Skeletal muscle cell (primary cell): Measurements from ENCODE around the gene PCYT2.

Experiments used
- DNase-seq: peaks from one replicate; pipeline ENCODE4 v3.0.0-alpha.2; 2010; ENCODE audit warnings: low read depth
- H3K4me3 ChIP-seq: 2 replicates; pipeline ENCODE4 v1.5.1; 2011; ENCODE audit warnings: low read depth, mild to moderate bottlenecking, control low read depth, low read length, moderate library complexity

PCYT2 gene

DNA sequence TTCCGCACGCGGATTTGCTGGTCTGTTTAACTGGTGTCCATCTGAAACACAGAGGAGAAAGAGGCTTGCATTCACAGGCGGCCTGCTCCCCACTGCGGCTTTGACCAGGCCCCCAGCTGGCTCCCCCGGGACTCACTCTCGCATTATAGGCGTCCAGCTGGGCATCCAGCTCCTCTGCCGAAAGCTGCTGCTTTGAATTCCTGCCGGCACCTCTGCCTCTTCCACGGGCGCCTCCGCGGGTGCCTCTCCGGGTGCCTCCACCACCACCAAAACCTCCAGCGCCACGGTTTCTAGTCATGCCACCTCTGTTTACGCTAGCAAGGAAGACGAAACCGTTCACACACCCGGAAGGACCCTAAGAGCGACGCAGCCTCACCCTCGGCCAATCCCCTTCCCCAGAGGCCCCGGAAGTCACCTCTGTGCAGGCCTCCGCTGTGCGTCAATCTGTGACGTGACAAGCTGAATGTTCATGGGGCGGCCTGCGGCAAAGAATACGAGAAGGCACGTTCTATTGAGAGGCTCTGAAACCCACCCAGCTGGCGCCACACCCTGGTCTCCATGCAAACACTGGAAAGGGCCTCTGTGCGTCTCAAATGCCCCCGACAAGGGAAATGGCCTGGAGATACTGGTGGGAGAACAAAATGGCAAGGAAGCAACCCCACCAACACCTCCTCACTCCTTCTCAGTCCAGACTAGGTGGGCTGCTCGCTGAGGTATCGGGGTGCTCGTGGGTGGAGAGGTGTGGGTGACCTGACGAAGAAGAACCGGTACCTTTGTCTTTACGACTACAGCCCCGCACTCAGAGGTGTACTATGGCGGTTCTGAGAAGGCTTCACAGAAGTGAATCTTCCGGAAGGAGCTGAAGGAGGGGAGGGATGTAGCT, 22.9 kb downstream of the PCYT2 start:
- no peak for DNase-seq
- no peak overlapping the region for H3K4me3 ChIP-seq

GRCh38 chr17:81885869-81886548, 25.2 kb downstream of the PCYT2 start:
- no peak for DNase-seq
- no peak overlapping the region for H3K4me3 ChIP-seq

DNA sequence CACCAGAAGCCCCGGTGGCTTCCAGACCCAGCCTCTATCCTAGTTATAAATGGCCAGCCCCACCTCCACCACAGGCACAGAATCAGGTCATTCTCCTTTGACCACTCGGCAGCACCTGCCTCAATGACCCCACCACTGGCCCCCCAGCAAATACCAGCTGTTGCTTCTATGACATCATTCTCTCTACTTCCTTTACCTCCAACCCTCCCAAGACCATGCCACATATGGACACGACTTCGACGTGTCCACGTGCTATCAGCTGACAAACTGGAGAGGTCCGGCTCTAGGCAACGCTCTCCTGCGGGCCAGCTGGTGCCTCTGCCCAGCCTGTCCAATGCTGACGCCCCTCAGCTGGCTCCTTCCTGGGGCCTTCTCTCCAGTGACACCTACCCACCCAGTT, 25.7 kb downstream of the PCYT2 start:
- DNase-seq = no peak
- no peak overlapping the region for H3K4me3 ChIP-seq

- no peak overlapping the region for H3K4me3 ChIP-seq
- DNase-seq = no peak
These were observed 26.2 kb downstream of the PCYT2 start for GRCh38 chr17:81884968-81885367.

DNA sequence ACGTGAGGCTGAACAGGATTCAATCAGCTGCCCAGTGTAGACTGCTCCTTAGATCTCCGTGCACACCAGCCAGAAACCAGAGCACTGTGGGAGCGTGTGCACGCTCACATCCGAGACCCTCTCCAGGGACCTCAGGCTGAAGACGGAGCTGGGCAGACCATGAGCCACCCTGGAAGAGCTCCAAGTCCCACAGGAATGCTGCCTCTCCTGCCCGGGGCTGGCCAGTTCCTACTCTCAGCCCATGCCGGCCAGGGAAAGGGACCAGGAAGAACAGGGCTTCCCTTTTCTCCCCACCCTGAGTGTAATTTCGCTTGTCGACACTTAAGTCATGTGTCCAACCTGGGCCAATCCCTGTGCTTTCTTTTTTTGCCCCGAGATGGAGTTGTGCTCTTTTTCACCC, 26.7 kb downstream of the PCYT2 start:
- H3K4me3 ChIP-seq = no peak overlapping the region
- DNase-seq = no peak

DNA sequence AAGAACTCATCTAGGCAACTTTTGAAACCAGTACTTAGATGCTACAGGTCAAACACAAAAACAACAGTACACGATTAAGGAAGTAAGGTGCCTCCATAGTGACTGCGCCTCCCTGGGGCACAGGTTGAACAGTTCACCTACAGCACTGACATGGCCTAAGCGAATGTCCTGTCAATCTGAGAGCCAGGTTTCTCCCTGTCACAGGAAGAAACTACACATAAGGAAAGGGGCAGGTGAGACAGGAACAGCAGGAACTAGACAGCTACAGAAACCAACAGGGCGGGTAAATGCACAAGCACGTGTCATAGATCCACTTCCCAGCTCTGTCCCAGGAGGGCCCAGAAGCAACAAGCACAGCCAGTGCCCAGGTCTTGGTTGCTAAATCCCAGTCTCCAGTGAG, 32.1 kb downstream of the PCYT2 start:
- H3K4me3 ChIP-seq = no peak overlapping the region
- DNase-seq = no peak

GRCh38 chr17:81878294-81878693, 32.9 kb downstream of the PCYT2 start:
- no peak for DNase-seq
- H3K4me3 ChIP-seq = no peak overlapping the region

DNA sequence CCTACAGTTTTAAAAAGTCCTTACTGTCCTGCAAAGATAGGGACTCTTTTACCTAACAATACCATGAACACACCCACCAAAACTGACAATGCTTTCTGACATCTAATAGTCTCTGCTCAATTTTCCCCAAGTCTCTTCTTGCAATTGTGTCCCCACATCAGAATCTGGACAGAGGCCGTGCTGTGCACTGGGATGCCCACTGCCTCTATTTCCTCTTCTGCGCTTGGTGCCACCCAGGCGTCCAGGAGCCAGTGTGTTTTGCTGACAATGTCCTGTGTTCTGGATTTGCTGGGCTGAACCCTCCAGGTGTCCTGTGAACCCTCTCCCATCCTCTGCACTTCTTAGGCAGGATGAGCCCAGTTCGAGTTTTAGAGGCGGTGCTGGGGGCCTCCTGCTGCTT, 33.6 kb downstream of the PCYT2 start:
- no peak overlapping the region for H3K4me3 ChIP-seq
- DNase-seq = no peak

GRCh38 chr17:81871387-81872230, 39.6 kb downstream of the PCYT2 start:
- DNase-seq = no peak
- peak overlapping the region; percentile 78 for H3K4me3 ChIP-seq

- peak within 1 kb of the TSS; percentile 78 for H3K4me3 ChIP-seq
- no peak for DNase-seq
These were observed 40.2 kb downstream of the PCYT2 start, which contains the start of gene ARHGDIA for GRCh38 chr17:81870981-81871386. Gene ARHGDIA (minus strand): TSS chr17:81871337. CDS start chr17:81869930, 1,407 bp downstream.

GRCh38 chr17:81870131-81870980, 40.8 kb downstream of the PCYT2 start:
- no peak for DNase-seq
- H3K4me3 ChIP-seq = peak overlapping the region; percentile 78

DNA sequence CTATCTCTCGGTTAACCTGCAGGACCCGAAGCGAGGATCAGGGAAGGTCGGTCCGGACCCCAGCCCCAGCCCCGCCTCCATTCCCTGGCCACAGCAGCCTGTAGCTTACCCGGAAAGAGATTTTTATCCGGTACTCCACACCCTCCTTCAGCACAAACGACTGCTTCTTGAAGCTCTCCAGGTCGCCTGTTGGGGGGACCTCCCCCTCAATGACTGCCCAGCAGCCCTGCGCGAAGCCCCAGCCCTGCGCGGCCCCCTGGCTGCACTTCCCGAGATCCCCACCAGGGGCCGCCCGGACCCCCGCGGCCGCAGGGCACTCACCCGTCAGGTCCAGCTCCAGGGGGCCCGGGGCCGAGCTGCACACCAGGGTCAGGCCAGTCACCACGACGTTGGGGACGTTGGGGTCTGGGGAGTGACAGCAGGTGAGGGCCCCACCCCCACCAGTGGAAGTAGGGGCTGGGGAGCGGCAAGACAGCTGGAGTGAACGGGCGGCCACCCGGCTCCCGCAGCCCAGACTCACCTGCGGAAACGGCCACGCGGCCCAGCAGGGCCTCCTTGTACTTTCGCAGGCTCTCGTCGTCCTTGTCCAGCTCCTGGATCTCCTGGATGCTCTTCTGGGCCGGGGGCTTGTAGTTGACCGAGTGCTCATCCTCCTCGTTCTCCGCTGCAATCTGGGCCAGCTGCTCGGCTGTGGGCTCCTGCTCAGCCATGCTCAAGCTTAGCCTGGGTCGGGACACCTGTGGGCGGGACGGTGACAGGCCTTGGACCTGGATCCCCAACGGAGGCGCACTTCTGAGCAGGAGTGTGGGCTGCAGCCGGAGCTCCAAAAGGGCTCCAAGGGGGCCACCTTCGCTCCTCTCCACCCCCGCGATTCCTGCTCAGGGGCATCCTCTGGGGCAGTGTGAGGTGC, 41.7 kb downstream of the PCYT2 start:
- peak overlapping the region; percentile 78 for H3K4me3 ChIP-seq
- DNase-seq = no peak

- H3K4me3 ChIP-seq = peak overlapping the region; percentile 78
- DNase-seq = peak; percentile 75
These were observed 42.5 kb downstream of the PCYT2 start for GRCh38 chr17:81868674-81869220.

- DNase-seq = no peak
- no peak overlapping the region for H3K4me3 ChIP-seq
These were observed 43.1 kb downstream of the PCYT2 start for GRCh38 chr17:81867991-81868673.

GRCh38 chr17:81867170-81867990, 43.8 kb downstream of the PCYT2 start:
- no peak for DNase-seq
- H3K4me3 ChIP-seq = no peak overlapping the region

DNA sequence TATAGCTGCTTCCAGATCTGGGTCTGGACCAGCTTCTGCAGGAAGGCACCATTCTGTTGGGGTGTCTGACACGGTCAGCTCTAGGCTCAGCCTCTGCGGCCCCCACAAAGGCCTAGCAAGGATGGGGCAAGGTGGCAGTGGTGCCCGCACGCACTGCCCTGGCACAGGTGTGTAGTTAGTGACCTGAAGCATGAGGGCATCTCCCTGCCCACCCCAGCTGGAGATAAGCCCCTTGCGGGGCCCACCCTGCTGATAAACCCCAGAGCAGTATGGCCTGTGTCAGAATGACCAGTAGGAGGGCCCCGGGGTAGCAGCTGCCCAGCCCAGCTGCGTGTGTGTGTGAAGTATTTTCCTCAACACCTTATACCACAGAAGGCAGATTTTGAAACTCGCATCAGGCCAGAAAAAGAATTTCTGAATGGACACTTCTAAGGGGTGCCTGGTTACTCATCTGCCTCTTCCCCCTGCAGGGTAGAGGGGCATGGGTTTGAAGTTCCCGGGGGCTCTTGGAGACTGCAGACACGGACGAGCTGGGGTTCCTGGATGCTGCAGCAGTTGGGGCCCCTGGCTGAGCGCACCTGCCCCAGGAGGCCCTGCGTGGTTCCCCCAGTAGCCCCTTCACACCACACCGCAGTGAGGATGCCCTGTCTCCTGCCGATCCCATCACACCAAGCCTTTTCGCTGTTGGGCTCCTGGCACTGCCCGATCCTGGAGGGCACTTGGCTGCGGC, 44.6 kb downstream of the PCYT2 start:
- DNase-seq = no peak
- H3K4me3 ChIP-seq = no peak overlapping the region
